Natural killer cell (primary cell): ENCODE measurements around the gene MEIS2. TPM values are rescaled to one million over a fixed set of nuclear protein-coding genes. Genes with fewer than 3 reads are reported as not detected.

ENCODE experiments used
- ATAC-seq, 3 donors: fragments of 150-1000 bp in 2 of 3; fragments of 200-7000 bp in 1 of 3; cut with Tn5 transposase; 1 replicate in 1 of 3; 2 replicates in 2 of 3; pipeline ENCODE4 v1.10.0; 2021; ENCODE audit warnings: mild to moderate bottlenecking in 2 of 3, moderate library complexity in 2 of 3
- DNase-seq, 2 donors: peaks; one replicate each; pipeline versions ENCODE4 v3.0.0 to v3.0.0-alpha.2; 2013 to 2021; ENCODE audit warnings: mixed read lengths in 1 of 2
- H3K27ac ChIP-seq: one replicate; pipeline ENCODE4 v1.5.1; 2013; ENCODE audit warnings: mild to moderate bottlenecking, low read length
- H3K27me3 ChIP-seq: one replicate; pipeline ENCODE4 v1.6.1; 2013; ENCODE audit warnings: low read length; ENCODE audit not compliant: control insufficient read depth, insufficient read depth
- H3K36me3 ChIP-seq: one replicate; pipeline ENCODE4 v1.6.1; 2013; ENCODE audit warnings: low read length; ENCODE audit not compliant: control insufficient read depth, insufficient read depth
- H3K4me1 ChIP-seq: one replicate; pipeline ENCODE4 v1.6.1; 2013; ENCODE audit warnings: low read length; ENCODE audit not compliant: control insufficient read depth, insufficient read depth
- H3K4me3 ChIP-seq: one replicate; pipeline ENCODE4 v1.5.1; 2013; ENCODE audit warnings: low read length
- H3K9me3 ChIP-seq: one replicate; pipeline ENCODE4 v1.6.1; 2013; ENCODE audit warnings: low read length; ENCODE audit not compliant: control insufficient read depth, insufficient read depth
- H3K27ac Mint-ChIP-seq, 2 donors: one replicate each; pipeline ENCODE4 v1.8.0; 2022; ENCODE audit warnings: mild to moderate bottlenecking in 2 of 2, mixed read lengths in 2 of 2, moderate library complexity in 1 of 2
- H3K27me3 Mint-ChIP-seq, 2 donors: one replicate each; pipeline ENCODE4 v1.8.0; 2022; ENCODE audit warnings: low read depth in 2 of 2, mixed read lengths in 2 of 2
- H3K36me3 Mint-ChIP-seq: one replicate; pipeline ENCODE4 v1.8.0; 2022; ENCODE audit warnings: mixed read lengths
- H3K4me1 Mint-ChIP-seq, 2 donors: one replicate each; pipeline ENCODE4 v1.8.0; 2022; ENCODE audit warnings: mixed read lengths in 2 of 2
- H3K4me3 Mint-ChIP-seq: one replicate; pipeline ENCODE4 v1.8.0; 2022; ENCODE audit warnings: mild to moderate bottlenecking, moderate library complexity, mixed read lengths
- H3K9me3 Mint-ChIP-seq, 2 donors: one replicate each; pipeline ENCODE4 v1.8.0; 2022; ENCODE audit warnings: mixed read lengths in 2 of 2
- WGBS: methylation state at CpG from one replicate; pipeline ENCODE4 v1.1.7; 2013; ENCODE audit warnings: missing lambda C conversion rate; ENCODE audit not compliant: insufficient coverage; 5-methylcytosine and 5-hydroxymethylcytosine counted together
- intact Hi-C: fragments of 100-400 bp; cut with micrococcal nuclease; formaldehyde crosslinking; loops from one replicate; pipeline ENCODE4 v1.14.2; 2022
- total RNA-seq, 4 donors: library from RNA; stranded (reverse); fragments of 120-200 nt in 1 of 4; gene quantifications; one replicate each; pipeline versions ENCODE4 v1.2.3 to v1.2.4, GENCODE V29; 2013 to 2022
- TF ChIP-seq, protein P1 (sequence below): fragments of 200-600 bp; IDR thresholded peaks from one replicate; pipeline ENCODE4 v1.8.0; 2022; ENCODE audit warnings: antibody characterized with exemption

The MEIS2 gene
- total RNA-seq, 3 donors from 2014 or later (not counting 1 experiment from before 2014, with no cell fraction given) = 0.35 TPM; not detected in 2

DNA sequence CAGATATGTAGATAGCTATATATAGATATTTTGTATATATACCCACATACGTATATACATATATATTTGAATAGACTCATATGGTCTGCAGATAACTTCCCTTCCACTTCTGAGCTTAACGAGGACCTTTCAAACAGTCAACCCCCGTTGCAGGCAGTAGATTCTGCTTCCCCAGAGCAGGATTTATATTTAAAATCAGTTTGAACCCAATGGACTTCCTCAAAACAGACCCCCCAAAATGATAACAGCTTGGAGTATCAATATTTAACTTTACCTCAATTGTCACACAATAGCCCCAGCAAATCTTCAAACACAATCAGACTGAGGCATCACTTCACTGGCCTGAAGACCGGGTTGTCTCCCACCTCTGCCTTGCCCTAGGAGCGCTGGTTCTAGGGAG lies 218.3 kb downstream of the MEIS2 start:
- Histone ChIP-seq H3K4me3 (no peak overlapping the region), H3K36me3 (no peaks in the 10 kb centered on the region), H3K9me3 (peaks cover 11% of the 10 kb centered on the region), H3K27me3 (peaks cover 78% of the 10 kb centered on the region), H3K27ac (no peak overlapping the region), H3K4me1 (peaks cover 4% of the 10 kb centered on the region)
- H3K4me3 Mint-ChIP-seq = no peak overlapping the region
- H3K27me3 Mint-ChIP-seq = peaks cover 84 to 93% of the 10 kb centered on the region in 2 donors
- H3K36me3 Mint-ChIP-seq = peaks cover 29% of the 10 kb centered on the region
- H3K9me3 Mint-ChIP-seq = peaks cover 0 to 4% of the 10 kb centered on the region in 2 donors
- H3K27ac Mint-ChIP-seq = no peak overlapping the region
- no peak for ATAC-seq
- no peak for DNase-seq
- TF ChIP-seq, protein P1, sequence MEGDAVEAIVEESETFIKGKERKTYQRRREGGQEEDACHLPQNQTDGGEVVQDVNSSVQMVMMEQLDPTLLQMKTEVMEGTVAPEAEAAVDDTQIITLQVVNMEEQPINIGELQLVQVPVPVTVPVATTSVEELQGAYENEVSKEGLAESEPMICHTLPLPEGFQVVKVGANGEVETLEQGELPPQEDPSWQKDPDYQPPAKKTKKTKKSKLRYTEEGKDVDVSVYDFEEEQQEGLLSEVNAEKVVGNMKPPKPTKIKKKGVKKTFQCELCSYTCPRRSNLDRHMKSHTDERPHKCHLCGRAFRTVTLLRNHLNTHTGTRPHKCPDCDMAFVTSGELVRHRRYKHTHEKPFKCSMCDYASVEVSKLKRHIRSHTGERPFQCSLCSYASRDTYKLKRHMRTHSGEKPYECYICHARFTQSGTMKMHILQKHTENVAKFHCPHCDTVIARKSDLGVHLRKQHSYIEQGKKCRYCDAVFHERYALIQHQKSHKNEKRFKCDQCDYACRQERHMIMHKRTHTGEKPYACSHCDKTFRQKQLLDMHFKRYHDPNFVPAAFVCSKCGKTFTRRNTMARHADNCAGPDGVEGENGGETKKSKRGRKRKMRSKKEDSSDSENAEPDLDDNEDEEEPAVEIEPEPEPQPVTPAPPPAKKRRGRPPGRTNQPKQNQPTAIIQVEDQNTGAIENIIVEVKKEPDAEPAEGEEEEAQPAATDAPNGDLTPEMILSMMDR = no peak
- WGBS = 7% methylated on average over 3 of the region's 5 CpGs
- intact Hi-C loops = loop anchor here (10.0 kb wide), 1 partner anchor 223 kb away; the partner anchor contains the start of gene MEIS2
- peaks cover 0 to 7% of the 10 kb centered on the region in 2 donors for H3K4me1 Mint-ChIP-seq

DNA sequence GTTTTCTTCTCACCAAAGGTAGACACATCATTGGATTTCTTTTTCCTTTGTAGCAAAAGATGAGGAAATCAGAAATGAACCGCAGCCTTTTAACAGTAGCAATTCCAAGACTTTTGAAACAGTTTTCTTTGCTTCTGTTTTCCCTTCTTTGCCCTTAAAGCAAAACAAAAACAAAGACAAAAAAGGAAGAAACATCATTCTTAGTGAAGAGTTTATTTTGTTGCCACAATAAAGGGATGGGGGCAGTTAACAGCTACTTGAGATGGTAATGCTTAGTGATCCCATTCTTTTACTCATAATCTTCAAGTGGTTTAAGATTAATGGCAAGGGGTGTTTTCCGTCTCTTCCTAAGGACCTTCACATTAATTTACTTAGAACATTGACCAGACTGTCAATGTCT lies 218.8 kb downstream of the MEIS2 start:
- peaks cover 79% of the 10 kb centered on the region for H3K27me3 ChIP-seq

DNA sequence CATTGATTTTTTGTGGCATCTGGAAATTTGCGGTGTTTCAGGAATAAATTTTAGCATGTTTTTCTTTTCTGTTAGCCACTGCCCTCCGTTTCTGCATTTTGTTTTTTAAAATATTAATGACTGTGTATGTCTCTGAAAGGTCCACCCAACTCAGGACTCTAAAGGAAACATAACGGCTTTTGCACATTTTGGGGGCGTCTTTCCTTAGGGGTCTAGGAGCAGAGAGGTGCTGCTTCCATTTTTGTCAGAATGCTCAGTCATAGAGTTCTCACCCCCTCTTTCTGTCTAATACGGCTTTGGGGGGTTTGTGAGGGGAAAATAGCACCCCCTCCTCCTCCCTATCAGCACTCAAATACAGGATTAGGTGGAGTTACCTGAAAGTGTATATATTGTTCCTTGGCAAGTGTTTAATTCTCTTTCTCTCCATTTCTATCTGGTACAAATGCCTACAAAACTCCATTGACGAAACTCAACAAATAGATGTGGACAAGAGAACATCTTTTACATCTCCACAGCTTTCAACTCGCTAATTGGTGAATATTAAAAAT lies 219.4 kb downstream of the MEIS2 start:
- H3K9me3 Mint-ChIP-seq = peaks cover 0 to 4% of the 10 kb centered on the region in 2 donors
- no peak overlapping the region for H3K4me3 Mint-ChIP-seq
- H3K4me1 Mint-ChIP-seq = peaks cover 0 to 7% of the 10 kb centered on the region in 2 donors
- H3K4me1 ChIP-seq = peaks cover 4% of the 10 kb centered on the region
- H3K27ac Mint-ChIP-seq = no peak overlapping the region
- no peak overlapping the region for H3K4me3 ChIP-seq
- peaks cover 7% of the 10 kb centered on the region for H3K9me3 ChIP-seq
- H3K36me3 Mint-ChIP-seq = peaks cover 18% of the 10 kb centered on the region
- WGBS = 14% methylated on average over 3 of the region's 7 CpGs
- TF ChIP-seq, protein P1 = no peak
- peaks cover 75% of the 10 kb centered on the region for H3K27me3 ChIP-seq
- ATAC-seq (no peak), DNase-seq (no peak)
- no peak overlapping the region for H3K27ac ChIP-seq
- intact Hi-C loops = loop anchor here (10.0 kb wide), 1 partner anchor 224 kb away; the partner anchor contains the start of gene MEIS2
- H3K27me3 Mint-ChIP-seq = peaks cover 77 to 87% of the 10 kb centered on the region in 2 donors
- H3K36me3 ChIP-seq = no peaks in the 10 kb centered on the region

More for the DNA sequence above, 218.8 kb downstream of the MEIS2 start:
- peaks cover 0 to 4% of the 10 kb centered on the region in 2 donors for H3K9me3 Mint-ChIP-seq
- intact Hi-C loops = loop anchor here (10.0 kb wide), 1 partner anchor 223 kb away; the partner anchor contains the start of gene MEIS2
- no peak for DNase-seq
- ATAC-seq = no peak
- peaks cover 23% of the 10 kb centered on the region for H3K36me3 Mint-ChIP-seq
- no peak overlapping the region for H3K27ac ChIP-seq
- peaks cover 11% of the 10 kb centered on the region for H3K9me3 ChIP-seq
- peaks cover 0 to 7% of the 10 kb centered on the region in 2 donors for H3K4me1 Mint-ChIP-seq
- 0% methylated on average over 1 of the region's 2 CpGs for WGBS
- peaks cover 81 to 92% of the 10 kb centered on the region in 2 donors for H3K27me3 Mint-ChIP-seq
- no peaks in the 10 kb centered on the region for H3K36me3 ChIP-seq
- H3K4me3 ChIP-seq = no peak overlapping the region
- H3K4me3 Mint-ChIP-seq = no peak overlapping the region
- no peak overlapping the region for H3K27ac Mint-ChIP-seq
- peaks cover 4% of the 10 kb centered on the region for H3K4me1 ChIP-seq
- TF ChIP-seq, protein P1 = no peak
